H4 (cell line): ENCODE measurements around the gene ANKRD12. TPM values are rescaled to one million over a fixed set of nuclear protein-coding genes. Genes with fewer than 3 reads are reported as not detected.
"Not testable (repeated sequence)": the region's sequence is repeated elsewhere in the genome, so short reads cannot be mapped to it uniquely, and the experiment has no call there.

Experiments used
- DNase-seq: peaks from one replicate; pipeline ENCODE4 v3.0.0-alpha.2; 2015; ENCODE audit warnings: low spot score
- total RNA-seq: library from RNA; depleted of rRNA; stranded (reverse); fragments of >200 nt; shearing (Covaris generic); gene quantifications from 2 replicates; pipeline ENCODE4 v1.2.3, GENCODE V29; 2014

ANKRD12 gene
- total RNA-seq, 1 experiment from 2014 or later = 5.1 TPM

- no peak for DNase-seq
These were observed 4.4 kb downstream of the ANKRD12 start for GRCh38 chr18:9140984-9141383.

- DNase-seq = no peak
These were observed 9.6 kb downstream of the ANKRD12 start for GRCh38 chr18:9146224-9146623.

- peak; percentile 74 for DNase-seq
These were observed 11.0 kb downstream of the ANKRD12 start for GRCh38 chr18:9147440-9148202.

GRCh38 chr18:9148203-9148552 lies 11.6 kb downstream of the ANKRD12 start:
- DNase-seq = no peak

GRCh38 chr18:9150121-9150520 lies 13.5 kb downstream of the ANKRD12 start:
- no peak for DNase-seq

GRCh38 chr18:9153256-9153655 lies 16.7 kb downstream of the ANKRD12 start:
- no peak for DNase-seq

- DNase-seq = no peak
These were observed 20.1 kb downstream of the ANKRD12 start for GRCh38 chr18:9156604-9157249.

- no peak for DNase-seq
These were observed 21.2 kb downstream of the ANKRD12 start for GRCh38 chr18:9157806-9158205.

GRCh38 chr18:9160014-9160413 lies 23.4 kb downstream of the ANKRD12 start:
- DNase-seq = no peak

GRCh38 chr18:9162663-9163062 lies 26.1 kb downstream of the ANKRD12 start:
- DNase-seq = not testable (repeated sequence)

GRCh38 chr18:9164149-9164548 lies 27.6 kb downstream of the ANKRD12 start:
- not testable (repeated sequence) for DNase-seq

GRCh38 chr18:9165883-9166282 lies 29.3 kb downstream of the ANKRD12 start:
- not testable (repeated sequence) for DNase-seq

- DNase-seq = not testable (repeated sequence)
These were observed 32.9 kb downstream of the ANKRD12 start for GRCh38 chr18:9169515-9169914.

GRCh38 chr18:9171919-9172318 lies 35.3 kb downstream of the ANKRD12 start:
- DNase-seq = not testable (repeated sequence)

GRCh38 chr18:9172506-9173127 lies 36.0 kb downstream of the ANKRD12 start:
- DNase-seq = no peak

- DNase-seq = no peak
These were observed 37.2 kb downstream of the ANKRD12 start for GRCh38 chr18:9173770-9174233.

- DNase-seq = no peak
These were observed 37.7 kb downstream of the ANKRD12 start for GRCh38 chr18:9174302-9174701.

- no peak for DNase-seq
These were observed 38.5 kb downstream of the ANKRD12 start for GRCh38 chr18:9175115-9175514.

GRCh38 chr18:9177031-9177430 lies 40.5 kb downstream of the ANKRD12 start:
- no peak for DNase-seq

- DNase-seq = no peak
These were observed 40.9 kb downstream of the ANKRD12 start for GRCh38 chr18:9177466-9177865.

- no peak for DNase-seq
These were observed 42.0 kb downstream of the ANKRD12 start for GRCh38 chr18:9178557-9178956.

- no peak for DNase-seq
These were observed 44.7 kb downstream of the ANKRD12 start for GRCh38 chr18:9181275-9181674.

GRCh38 chr18:9182852-9183399 lies 46.3 kb downstream of the ANKRD12 start:
- no peak for DNase-seq
